SU-DHL-6 (cell line): Measurements from ENCODE around the gene MBNL1.

Experiments
- H2AFZ ChIP-seq: fragments of 200-600 bp; sonication (generic); 2 replicates; pipeline ENCODE4 v1.6.1; 2014; ENCODE audit warnings: low read depth, mild to moderate bottlenecking, moderate library complexity, mixed read lengths, antibody characterized with exemption, low read length; ENCODE audit not compliant: severe bottlenecking
- H3F3A ChIP-seq: fragments of 200-600 bp; shearing (Covaris generic); 2 replicates; pipeline ENCODE4 v1.6.0; 2016; ENCODE audit warnings: antibody characterized with exemption, mild to moderate bottlenecking; ENCODE audit not compliant: insufficient read depth
- H3K27ac ChIP-seq: fragments of 200-600 bp; sonication (generic); 2 replicates; pipeline ENCODE4 v1.5.1; 2016; ENCODE audit warnings: low read depth, mild to moderate bottlenecking, low read length, moderate library complexity, mixed read lengths
- H3K27me3 ChIP-seq: fragments of 200-600 bp; sonication (generic), shearing (Covaris generic); 2 replicates; pipeline ENCODE4 v1.6.0; 2014; ENCODE audit warnings: mild to moderate bottlenecking, low read length
- H3K36me3 ChIP-seq: fragments of 200-600 bp; sonication (generic); 2 replicates; pipeline ENCODE4 v1.6.1; 2014; ENCODE audit warnings: mild to moderate bottlenecking, low read length, mixed read lengths
- H3K4me2 ChIP-seq: fragments of 300-600, 200-600 bp; shearing (Covaris generic), sonication (generic); 2 replicates; pipeline ENCODE4 v1.6.0; 2014; ENCODE audit warnings: low read length, low read depth, mild to moderate bottlenecking; ENCODE audit not compliant: poor library complexity, severe bottlenecking
- H3K4me3 ChIP-seq: fragments of 200-600 bp; sonication (generic); 2 replicates; pipeline ENCODE4 v1.5.1; 2014; ENCODE audit warnings: antibody characterized with exemption, low read length, mild to moderate bottlenecking, mixed read lengths; ENCODE audit not compliant: insufficient read depth, poor library complexity, severe bottlenecking
- H3K79me2 ChIP-seq: fragments of 200-600 bp; sonication (generic); 2 replicates; pipeline ENCODE4 v1.6.1; 2014; ENCODE audit warnings: mild to moderate bottlenecking, low read length, moderate library complexity; ENCODE audit not compliant: insufficient read depth
- H3K9ac ChIP-seq: fragments of 200-600 bp; sonication (generic); 2 replicates; pipeline ENCODE4 v1.7.0; 2014; ENCODE audit warnings: mild to moderate bottlenecking, low read length
- H3K9me2 ChIP-seq: fragments of 200-600 bp; sonication (generic); replicated peaks from 2 replicates; pipeline ENCODE4 v1.6.1; 2014; ENCODE audit warnings: low read length; ENCODE audit not compliant: insufficient read depth
- H3K9me3 ChIP-seq: fragments of 200-600 bp; sonication (generic); 2 replicates; pipeline ENCODE4 v1.6.1; 2014; ENCODE audit warnings: low read length, mixed read lengths; ENCODE audit not compliant: insufficient read depth
- H4K20me1 ChIP-seq: fragments of 200-600 bp; sonication (generic); 2 replicates; pipeline ENCODE4 v1.6.1; 2014; ENCODE audit warnings: low read depth, mild to moderate bottlenecking, antibody characterized with exemption, low read length, moderate library complexity, mixed read lengths
- CTCF ChIP-seq: fragments of 200-600 bp; sonication (generic); IDR thresholded peaks from one replicate; pipeline ENCODE4 v1.5.1; 2017; ENCODE audit warnings: antibody characterized with exemption, mild to moderate bottlenecking, low read length, moderate library complexity; ENCODE audit not compliant: insufficient read depth, poor library complexity, severe bottlenecking
- EZH2phosphoT487 ChIP-seq: fragments of 200-600 bp; sonication (generic), shearing (Covaris generic); conservative IDR thresholded peaks from 2 replicates; pipeline ENCODE4 v1.6.1; 2018; ENCODE audit warnings: mild to moderate bottlenecking, antibody characterized with exemption, low read length, moderate library complexity, mixed read lengths

MBNL1 gene

DNA sequence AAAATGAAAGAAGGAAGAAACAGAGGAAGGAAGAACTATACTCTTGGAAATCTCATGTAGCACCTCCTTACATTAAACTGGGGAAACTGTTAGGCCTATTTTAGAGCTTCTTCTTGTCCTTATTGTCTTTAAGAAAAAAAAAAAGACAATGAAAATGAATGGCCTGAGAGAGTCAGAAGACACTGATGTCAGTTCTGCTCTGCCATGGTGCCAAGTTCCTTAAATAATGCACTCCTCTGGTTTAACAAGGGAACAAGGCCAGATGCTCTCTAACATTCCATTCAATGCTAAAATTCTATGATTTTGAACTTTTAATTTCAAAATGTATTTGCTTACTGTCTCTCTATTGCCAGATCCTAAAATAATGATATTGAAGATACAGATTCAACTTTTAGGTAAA lies 4.4 kb upstream of the MBNL1 start:
- Histone ChIP-seq H3F3A (peaks cover 3% of the 10 kb centered on the region; the same call in 1 of the 2 replicates), H3K27ac (no peak overlapping the region), H2AFZ (no peak overlapping the region), H3K9me2 (no peaks in the 10 kb centered on the region), H3K36me3 (no peaks in the 10 kb centered on the region), H3K79me2 (peaks cover 10% of the 10 kb centered on the region), H3K4me2 (no peak overlapping the region), H3K9me3 (no peaks in the 10 kb centered on the region), H3K9ac (no peak overlapping the region), H3K4me3 (no peak overlapping the region), H3K27me3 (no peaks in the 10 kb centered on the region), H4K20me1 (no peaks in the 10 kb centered on the region)
- TF ChIP-seq CTCF (no peak), EZH2phosphoT487 (no peak)

GRCh38 chr3:152266221-152266995 lies 2.3 kb upstream of the MBNL1 start:
- Histone ChIP-seq H3K27ac (no peak overlapping the region), H3K9me2 (no peaks in the 10 kb centered on the region), H3K79me2 (peaks cover 31% of the 10 kb centered on the region), H4K20me1 (peaks cover 15% of the 10 kb centered on the region), H2AFZ (no peak overlapping the region), H3K9ac (no peak overlapping the region), H3K9me3 (no peaks in the 10 kb centered on the region), H3K27me3 (no peaks in the 10 kb centered on the region), H3F3A (peaks cover 3% of the 10 kb centered on the region; the same call in 1 of the 2 replicates), H3K4me3 (no peak overlapping the region), H3K36me3 (peaks cover 2% of the 10 kb centered on the region; the same call in 1 of the 2 replicates), H3K4me2 (peak overlapping the region; percentile 91)
- TF ChIP-seq EZH2phosphoT487 = no peak
- no peak for TF ChIP-seq CTCF

DNA sequence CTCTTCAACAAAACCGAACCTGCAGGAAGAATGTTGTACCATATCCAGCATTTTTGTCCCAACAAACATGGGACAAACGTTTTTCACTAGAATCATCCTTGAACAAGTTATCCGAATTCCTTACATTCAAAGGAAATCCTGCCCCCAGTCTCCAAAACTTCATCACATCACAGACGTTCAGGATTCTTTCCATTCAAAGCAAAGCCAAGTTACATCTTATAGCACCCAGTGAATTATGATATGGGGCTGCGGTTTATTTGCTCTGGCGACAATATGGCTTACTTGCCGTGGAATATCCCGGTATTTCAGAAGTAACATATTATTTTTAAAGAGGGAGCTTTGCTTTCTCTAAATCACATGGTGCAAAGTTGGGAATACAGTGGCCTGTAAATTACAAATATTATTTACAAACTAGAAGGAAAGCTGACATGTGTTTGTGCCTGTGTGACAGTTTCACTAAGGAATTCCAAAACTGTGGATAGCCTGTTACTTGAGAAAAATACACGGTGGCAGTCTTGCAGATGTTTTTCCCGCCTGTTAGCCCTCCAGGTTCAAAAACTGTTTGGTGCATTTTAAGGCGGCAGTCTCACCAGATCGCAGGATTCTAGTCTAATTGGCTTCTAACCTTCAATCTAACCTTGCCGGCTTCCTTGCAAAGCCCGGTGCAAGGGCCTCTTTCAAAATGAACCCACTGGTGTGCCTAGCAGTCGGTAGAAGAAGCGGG lies 736 bp upstream of the MBNL1 start:
- Histone ChIP-seq H3K79me2 (peaks cover 47% of the 10 kb centered on the region), H3K27me3 (no peaks in the 10 kb centered on the region)
- TF ChIP-seq CTCF = no peak
- no peak for TF ChIP-seq EZH2phosphoT487

More for the DNA sequence above, 736 bp upstream of the MBNL1 start:
- Histone ChIP-seq H3K27ac (peak overlapping the region; percentile 95), H3K9ac (peak overlapping the region; percentile 81), H3K9me2 (no peaks in the 10 kb centered on the region), H2AFZ (peak overlapping the region; percentile 57), H3K36me3 (peaks cover 2% of the 10 kb centered on the region), H3K4me3 (peak overlapping the region; percentile 68), H3K4me2 (peak overlapping the region; percentile 91), H3K9me3 (no peaks in the 10 kb centered on the region), H4K20me1 (peaks cover 29% of the 10 kb centered on the region), H3F3A (peaks cover 10% of the 10 kb centered on the region; the same call in 1 of the 2 replicates)
